Fibroblast of skin of left quadriceps (primary cell): ENCODE data around the gene FBXW4.
"Not testable (repeated sequence)": the region's sequence is repeated elsewhere in the genome, so short reads cannot be mapped to it uniquely, and the experiment has no call there.

ENCODE experiments used
- DNase-seq, 2 experiments: peaks; one replicate each; pipeline ENCODE4 v3.0.0-alpha.2; 2013; ENCODE audit warnings: low read depth in 2 of 2

The FBXW4 gene

GRCh38 chr10:101617102-101617823 is 77.7 kb downstream of the FBXW4 start:
- no peak for DNase-seq

DNA sequence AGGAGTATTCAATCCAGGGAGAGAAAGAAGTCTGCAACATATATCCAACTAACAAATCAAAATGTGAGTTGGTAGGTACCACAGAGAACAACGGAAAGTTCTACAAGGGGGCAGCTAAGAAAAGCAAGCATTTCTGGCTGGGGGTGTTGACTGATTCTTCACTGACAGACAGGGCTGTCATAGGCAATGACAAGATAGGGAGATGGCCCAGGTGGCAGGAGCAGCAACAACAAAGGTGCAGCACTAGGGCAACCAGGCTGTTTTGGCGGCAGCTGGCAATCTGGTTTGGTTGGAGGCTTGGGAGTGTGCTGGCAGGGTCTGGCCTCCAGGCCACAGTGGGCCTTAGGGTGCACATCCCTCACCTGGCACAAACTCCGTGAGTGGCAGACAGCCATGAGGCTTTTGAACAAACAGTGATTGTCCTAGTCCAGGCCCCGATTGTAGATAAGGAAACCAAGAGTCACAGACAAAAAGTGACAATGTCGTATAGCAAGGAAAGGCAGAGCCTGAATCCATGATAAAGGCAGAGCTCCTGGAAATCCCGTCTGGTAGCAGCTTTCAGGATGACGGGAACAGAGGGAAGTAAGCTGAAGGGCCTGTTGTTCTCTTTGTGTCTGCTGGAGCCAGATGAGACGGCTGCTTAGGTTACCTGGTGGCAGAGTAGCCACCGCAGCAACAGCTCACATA is 78.4 kb downstream of the FBXW4 start:
- DNase-seq = no peak

DNA sequence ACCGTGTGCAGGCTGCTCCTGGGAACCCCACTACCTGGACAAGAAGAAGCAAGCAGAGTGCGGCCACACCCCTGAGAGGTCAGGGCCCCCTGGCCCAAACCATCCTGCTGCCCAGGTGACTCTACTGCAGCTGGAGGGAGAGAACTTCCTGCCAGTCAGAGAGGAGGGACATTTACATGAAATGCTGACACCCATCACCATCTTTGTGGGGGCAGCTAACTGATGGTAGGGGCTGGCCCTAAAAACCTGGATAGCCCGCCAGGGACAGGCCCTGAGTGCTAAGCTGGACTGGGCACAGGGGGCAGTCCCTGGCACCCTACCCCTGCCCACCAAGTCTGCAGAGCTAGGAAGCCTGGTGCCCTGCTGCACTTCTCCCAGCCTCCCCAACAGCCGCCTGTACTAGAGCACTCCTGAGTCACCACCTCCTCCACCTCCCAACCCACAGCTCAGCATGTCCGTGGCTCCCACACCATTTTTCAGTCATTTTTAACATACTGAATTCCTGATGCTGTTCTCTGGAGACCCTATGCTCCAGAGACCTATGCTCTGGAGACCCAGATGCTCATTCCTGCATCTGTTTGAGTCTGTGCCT is 79.3 kb downstream of the FBXW4 start:
- DNase-seq = no peak

DNA sequence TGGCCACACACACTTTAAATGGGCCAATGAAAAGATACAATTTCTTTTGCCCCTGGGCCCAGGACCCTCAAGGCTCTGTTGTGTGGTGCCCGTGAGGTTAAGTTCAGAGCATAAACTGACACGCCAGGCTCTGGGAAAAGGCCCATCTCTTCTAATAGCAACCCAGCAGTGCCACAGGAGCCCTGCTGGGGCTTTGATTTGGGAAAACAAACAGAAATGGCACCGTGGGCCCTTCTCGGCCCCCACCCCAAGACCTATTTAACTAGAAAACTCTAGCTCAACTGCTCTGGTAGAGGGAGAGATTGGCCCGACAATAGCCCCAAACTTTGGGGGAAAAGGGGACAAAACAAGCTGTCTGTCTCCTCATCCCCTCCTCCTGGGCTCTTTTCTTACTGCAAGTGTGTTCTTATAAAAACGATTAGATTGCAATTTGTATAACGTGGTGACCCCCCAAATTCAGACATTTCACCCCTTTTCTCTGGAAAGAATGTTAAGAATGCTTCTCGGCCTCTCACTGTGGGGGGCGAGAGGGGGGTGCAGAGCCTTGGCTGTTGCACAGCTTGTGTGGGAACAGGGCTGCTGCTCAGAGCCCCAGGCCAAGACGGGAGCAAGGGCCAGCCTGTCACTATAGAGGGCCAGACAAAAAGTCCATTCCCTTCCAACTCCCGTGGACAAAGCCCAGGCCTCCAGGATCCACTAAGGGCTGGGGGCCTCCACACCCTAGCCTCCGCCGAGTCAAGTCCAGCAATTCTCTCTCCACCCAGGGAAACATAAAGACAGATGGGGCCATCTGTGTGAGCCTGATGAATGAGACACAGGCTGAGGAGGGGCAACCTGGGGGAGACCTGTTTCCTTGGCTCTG is 80.1 kb downstream of the FBXW4 start:
- no peak for DNase-seq

DNA sequence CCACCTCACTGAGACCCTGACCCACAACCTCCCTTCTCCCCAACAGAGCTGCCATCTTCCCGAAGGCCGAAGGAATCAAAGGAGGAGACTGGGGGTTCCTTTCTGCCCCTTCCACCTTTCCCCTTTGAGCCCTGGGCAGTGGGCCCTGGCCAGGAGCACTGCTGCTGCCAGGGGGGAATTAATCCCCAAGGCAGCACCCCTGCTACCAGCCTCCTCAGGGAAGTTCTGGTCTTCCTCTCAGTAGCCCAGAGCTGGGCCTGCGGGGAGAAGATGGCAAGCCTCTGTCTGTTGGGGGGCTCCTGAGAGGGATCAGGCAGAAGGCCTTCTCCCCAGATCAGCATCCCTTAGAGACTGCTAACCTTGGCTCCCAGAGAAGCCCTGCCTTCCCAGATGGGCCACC is 81.3 kb downstream of the FBXW4 start:
- no peak for DNase-seq

GRCh38 chr10:101612872-101613271 is 82.1 kb downstream of the FBXW4 start:
- no peak for DNase-seq

GRCh38 chr10:101612086-101612485 is 82.9 kb downstream of the FBXW4 start:
- DNase-seq = no peak

DNA sequence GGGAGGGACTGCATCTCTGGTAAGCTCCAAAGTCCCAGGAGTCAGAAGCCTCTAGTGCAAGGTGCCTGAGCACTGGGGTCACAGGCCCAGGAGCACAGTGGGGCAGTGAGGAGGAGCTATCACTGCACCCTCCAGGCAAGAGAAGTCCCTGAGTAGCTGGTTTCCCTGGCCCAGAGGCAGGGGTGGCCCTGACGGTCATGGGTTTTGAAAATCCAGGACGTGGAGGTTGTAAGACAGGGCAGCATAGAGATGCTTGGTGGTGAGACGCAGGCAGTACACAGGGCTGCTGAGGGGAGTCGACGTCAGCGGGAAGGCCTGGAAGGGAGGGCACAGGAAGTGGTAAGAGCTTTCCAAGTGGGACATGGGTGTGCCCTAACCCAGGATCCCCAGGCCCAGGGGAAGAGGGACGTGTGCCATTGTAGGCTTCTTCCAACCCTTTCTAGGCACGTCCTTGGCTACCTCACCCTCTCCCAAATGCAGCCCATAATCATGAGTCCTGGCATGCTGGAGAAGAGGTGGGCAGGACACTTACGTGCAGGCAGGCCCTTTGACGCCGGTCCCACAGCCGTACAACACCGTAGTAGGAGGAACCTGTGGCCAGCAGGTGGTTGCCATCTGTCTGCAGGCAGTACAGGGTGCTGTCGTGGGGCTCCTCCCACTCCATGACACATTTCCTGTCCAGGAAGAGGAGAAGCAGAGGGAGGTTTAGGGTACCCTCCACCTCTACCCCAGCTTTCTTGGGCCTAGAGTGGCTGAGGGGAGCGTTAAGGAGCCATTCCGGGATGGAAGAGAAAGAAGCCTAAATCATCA is 83.7 kb downstream of the FBXW4 start:
- DNase-seq = no peak

DNA sequence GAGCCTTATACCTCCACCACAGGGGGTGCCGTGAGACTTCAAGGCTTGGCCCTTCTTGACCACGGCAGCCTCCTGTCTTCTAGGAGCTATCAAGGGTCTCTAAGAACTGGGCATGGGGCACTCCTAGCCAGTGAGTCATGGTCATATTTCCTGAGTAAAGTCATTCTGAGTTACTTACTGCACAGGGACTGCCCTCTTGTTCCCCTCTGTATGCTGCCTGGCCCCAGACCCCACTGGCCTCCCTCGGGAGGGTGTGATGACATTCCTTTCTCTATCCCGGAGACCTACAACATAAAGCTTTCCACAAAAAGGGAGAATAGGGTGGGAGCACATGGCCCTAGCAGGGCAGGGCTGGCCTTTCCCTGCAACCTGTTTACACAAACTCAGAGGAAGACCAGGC is 85.5 kb downstream of the FBXW4 start:
- DNase-seq = no peak

DNA sequence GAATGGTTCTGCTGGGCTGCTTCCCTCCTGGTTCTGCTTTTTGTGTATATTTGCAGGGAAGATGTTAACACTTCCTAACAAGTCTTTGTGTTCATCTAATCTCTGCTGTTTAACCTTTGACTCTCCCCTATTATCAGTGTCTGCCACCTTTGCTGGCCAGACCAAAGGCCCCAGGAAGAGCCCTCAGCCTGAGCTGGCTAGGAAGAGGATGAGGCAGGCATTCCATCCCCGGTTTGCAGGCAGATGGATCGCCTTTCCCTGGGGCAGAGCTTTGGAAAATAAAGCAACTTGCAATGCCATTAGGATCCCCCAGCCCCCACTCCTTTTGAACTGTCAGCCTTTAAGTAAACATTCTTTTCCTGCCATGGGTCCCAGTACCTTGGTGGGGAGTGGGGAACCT is 87.8 kb downstream of the FBXW4 start:
- DNase-seq = no peak

- DNase-seq = peak; percentile 28 to 34
Measured at GRCh38 chr10:101602761-101603398, 92.1 kb downstream of the FBXW4 start.

- DNase-seq = no peak
Measured at GRCh38 chr10:101601541-101601940, 93.4 kb downstream of the FBXW4 start.

DNA sequence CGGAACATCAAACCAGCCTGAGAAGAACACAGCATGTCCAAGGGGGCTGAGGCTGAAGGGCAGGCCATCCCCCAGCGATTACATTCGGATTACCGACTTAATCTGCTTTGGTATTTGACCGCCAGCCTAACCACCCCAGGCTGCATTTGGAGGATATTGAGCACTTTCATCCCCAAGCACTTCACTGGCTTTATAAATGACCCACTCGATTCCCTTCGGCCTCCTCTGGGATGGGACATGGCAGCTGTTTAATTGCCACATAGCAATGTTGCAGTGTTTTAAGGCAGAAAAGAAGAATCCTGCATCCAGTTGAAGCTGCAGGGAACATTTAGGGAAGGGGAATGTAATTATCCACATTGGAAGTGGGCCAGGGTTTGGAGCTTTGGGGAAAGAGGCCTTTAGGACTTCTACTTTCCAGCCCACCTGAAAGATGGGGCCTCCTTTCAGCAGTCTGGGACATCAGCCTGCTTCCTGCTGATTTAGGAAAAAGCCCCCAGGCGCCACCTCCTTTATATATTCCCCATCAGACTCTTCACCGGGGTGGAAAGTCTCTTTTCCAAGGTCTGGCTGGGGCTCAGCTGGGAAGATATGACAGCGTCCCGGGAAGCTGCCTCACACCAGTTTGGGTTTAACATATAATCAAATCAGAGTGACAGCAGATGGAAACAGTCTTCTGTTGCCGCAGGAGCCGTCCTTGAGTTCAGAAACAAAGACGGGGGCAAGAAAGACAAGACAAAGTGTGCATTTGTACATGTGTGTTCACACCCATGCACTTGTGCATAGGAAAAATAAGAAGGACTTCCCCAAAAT is 97.7 kb downstream of the FBXW4 start:
- DNase-seq = no peak

GRCh38 chr10:101595591-101596433 is 99.2 kb downstream of the FBXW4 start:
- DNase-seq = peak; percentile 24 to 28

DNA sequence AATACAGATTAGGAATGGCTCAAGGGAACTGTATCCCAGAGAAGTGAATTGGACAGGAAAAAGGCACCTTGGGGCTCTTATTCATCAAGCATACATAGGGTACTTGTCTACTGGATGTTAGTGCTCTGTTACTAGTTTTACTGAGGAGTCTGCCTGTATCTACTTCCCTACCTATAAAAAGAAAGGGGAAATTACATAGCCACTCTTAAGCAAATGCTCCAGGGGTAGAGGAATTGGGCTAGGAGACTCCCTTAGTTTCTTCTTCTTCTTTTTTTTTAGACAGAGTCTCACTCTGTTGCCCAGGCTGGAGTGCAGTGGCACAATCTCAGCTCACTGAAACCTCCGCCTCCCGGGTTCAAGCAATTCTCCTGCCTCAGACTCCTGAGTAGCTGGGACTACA is 101.6 kb downstream of the FBXW4 start:
- DNase-seq = not testable (repeated sequence)

DNA sequence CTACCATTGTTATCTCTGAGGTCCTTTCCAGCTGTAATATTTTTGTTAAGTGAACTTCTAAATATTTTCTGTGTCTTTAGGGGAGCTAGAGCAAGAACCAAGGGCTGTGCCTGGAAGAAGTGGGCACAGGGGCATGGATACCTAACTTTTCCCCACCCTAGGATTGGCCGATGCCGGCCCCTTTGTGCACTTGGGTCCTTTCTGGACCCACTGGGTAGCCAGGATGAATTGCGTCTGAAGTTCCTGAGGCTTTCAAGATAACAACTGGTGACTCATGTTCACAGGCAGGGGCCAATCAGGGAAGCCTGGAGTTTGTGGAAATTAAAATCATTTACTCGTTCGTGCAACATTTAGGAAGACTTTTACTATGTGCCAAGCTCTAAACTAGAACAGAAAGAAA is 106.1 kb downstream of the FBXW4 start:
- no peak for DNase-seq

- DNase-seq = peak; percentile 86 to 87
Measured at GRCh38 chr10:101587725-101588653, 107.0 kb downstream of the FBXW4 start, which contains the start of the genes DPCD and POLL. Gene DPCD (plus strand): TSS chr10:101588321. CDS start chr10:101588337, 16 bp downstream. Gene POLL (minus strand): TSS chr10:101588257. CDS start chr10:101587360, 897 bp downstream.

- no peak for DNase-seq
Measured at GRCh38 chr10:101585841-101586240, 109.1 kb downstream of the FBXW4 start.
